Measurements from ENCODE around the gene FAM210A.

Gene FAM210A

GRCh38 chr18:13620206-13620672 lies 106.1 kb downstream of the FAM210A start:
- Histone ChIP-seq H3K36me3 (replicated peaks) (no peaks in the 10 kb centered on the region), H3K27me3 (ENCODE audit: low read depth) (no peaks in the 10 kb centered on the region), H3K4me3 (no peak overlapping the region), H3K9me3 (no peaks in the 10 kb centered on the region), H3K4me1 (no peaks in the 10 kb centered on the region)
- in situ Hi-C loops (cut with MboI; ENCODE audit: low sequenced_read_pairs) = no loop called here
- no peak for DNase-seq (ENCODE audit: low spot score in 2 of 2)

- Histone ChIP-seq H3K36me3 (replicated peaks) (no peaks in the 10 kb centered on the region), H3K4me1 (no peaks in the 10 kb centered on the region), H3K9me3 (no peaks in the 10 kb centered on the region), H3K27me3 (ENCODE audit: low read depth) (no peaks in the 10 kb centered on the region), H3K4me3 (no peak overlapping the region)
- no peak for DNase-seq (ENCODE audit: low spot score in 2 of 2)
- in situ Hi-C loops (cut with MboI; ENCODE audit: low sequenced_read_pairs) = no loop called here
Observed at GRCh38 chr18:13619505-13620205, 106.7 kb downstream of the FAM210A start.

GRCh38 chr18:13618760-13619438 lies 107.5 kb downstream of the FAM210A start:
- Histone ChIP-seq H3K36me3 (replicated peaks) (no peaks in the 10 kb centered on the region), H3K4me3 (no peak overlapping the region), H3K27me3 (ENCODE audit: low read depth) (peaks cover 5% of the 10 kb centered on the region; the same call in 1 of the 2 replicates), H3K9me3 (no peaks in the 10 kb centered on the region), H3K4me1 (no peaks in the 10 kb centered on the region)
- DNase-seq (ENCODE audit: low spot score in 2 of 2) = no peak
- in situ Hi-C loops (cut with MboI; ENCODE audit: low sequenced_read_pairs) = no loop called here

- no peaks in the 10 kb centered on the region for H3K4me1 ChIP-seq
- no peaks in the 10 kb centered on the region for H3K36me3 ChIP-seq (replicated peaks)
- peaks cover 14% of the 10 kb centered on the region for H3K27me3 ChIP-seq (ENCODE audit: low read depth)
- in situ Hi-C loops (cut with MboI; ENCODE audit: low sequenced_read_pairs) = no loop called here
- no peak for DNase-seq (ENCODE audit: low spot score in 2 of 2)
- H3K4me3 ChIP-seq = no peak overlapping the region
- H3K9me3 ChIP-seq = no peaks in the 10 kb centered on the region
Observed at GRCh38 chr18:13617826-13618515, 108.4 kb downstream of the FAM210A start.

GRCh38 chr18:13616525-13617035 lies 109.8 kb downstream of the FAM210A start:
- Histone ChIP-seq H3K4me3 (no peak overlapping the region), H3K27me3 (ENCODE audit: low read depth) (peaks cover 28% of the 10 kb centered on the region), H3K9me3 (no peaks in the 10 kb centered on the region), H3K4me1 (no peaks in the 10 kb centered on the region), H3K36me3 (replicated peaks) (no peaks in the 10 kb centered on the region)
- DNase-seq (ENCODE audit: low spot score in 2 of 2) = no peak
- in situ Hi-C loops (cut with MboI; ENCODE audit: low sequenced_read_pairs) = no loop called here

GRCh38 chr18:13616041-13616440 lies 110.3 kb downstream of the FAM210A start:
- no peaks in the 10 kb centered on the region for H3K4me1 ChIP-seq
- H3K9me3 ChIP-seq = no peaks in the 10 kb centered on the region
- in situ Hi-C loops (cut with MboI; ENCODE audit: low sequenced_read_pairs) = no loop called here
- DNase-seq (ENCODE audit: low spot score in 2 of 2) = no peak
- H3K4me3 ChIP-seq = no peak overlapping the region
- peaks cover 33% of the 10 kb centered on the region for H3K27me3 ChIP-seq (ENCODE audit: low read depth)
- H3K36me3 ChIP-seq (replicated peaks) = no peaks in the 10 kb centered on the region

GRCh38 chr18:13615432-13615861 lies 110.9 kb downstream of the FAM210A start:
- in situ Hi-C loops (cut with MboI; ENCODE audit: low sequenced_read_pairs) = no loop called here
- Histone ChIP-seq H3K4me3 (no peak overlapping the region), H3K36me3 (replicated peaks) (no peaks in the 10 kb centered on the region), H3K9me3 (no peaks in the 10 kb centered on the region), H3K4me1 (no peaks in the 10 kb centered on the region), H3K27me3 (ENCODE audit: low read depth) (peaks cover 33% of the 10 kb centered on the region)
- DNase-seq (ENCODE audit: low spot score in 2 of 2) = no peak

- peaks cover 33% of the 10 kb centered on the region for H3K27me3 ChIP-seq (ENCODE audit: low read depth)
- H3K4me3 ChIP-seq = no peak overlapping the region
- H3K36me3 ChIP-seq (replicated peaks) = no peaks in the 10 kb centered on the region
- no peaks in the 10 kb centered on the region for H3K9me3 ChIP-seq
- H3K4me1 ChIP-seq = no peaks in the 10 kb centered on the region
- no peak for DNase-seq (ENCODE audit: low spot score in 2 of 2)
- in situ Hi-C loops (cut with MboI; ENCODE audit: low sequenced_read_pairs) = no loop called here
Observed at GRCh38 chr18:13614641-13615288, 111.6 kb downstream of the FAM210A start.

- in situ Hi-C loops (cut with MboI; ENCODE audit: low sequenced_read_pairs) = no loop called here
- no peak for DNase-seq (ENCODE audit: low spot score in 2 of 2)
- Histone ChIP-seq H3K4me1 (no peaks in the 10 kb centered on the region), H3K9me3 (no peaks in the 10 kb centered on the region), H3K36me3 (replicated peaks) (no peaks in the 10 kb centered on the region), H3K4me3 (no peak overlapping the region), H3K27me3 (ENCODE audit: low read depth) (peaks cover 33% of the 10 kb centered on the region)
Observed at GRCh38 chr18:13613591-13614501, 112.5 kb downstream of the FAM210A start.
